PC-3 (cell line): Measurements from ENCODE around the gene SPPL2B. TPM values are rescaled to one million over a fixed set of nuclear protein-coding genes. Genes with fewer than 3 reads are reported as not detected.
"Not testable (repeated sequence)": the region's sequence is repeated elsewhere in the genome, so short reads cannot be mapped to it uniquely, and the experiment has no call there.

ENCODE experiments used
- ATAC-seq: fragments of 200-7000 bp; cut with Tn5 transposase; 2 replicates; pipeline ENCODE4 v1.9.1; 2020; ENCODE audit warnings: mild to moderate bottlenecking, moderate library complexity
- Bru-seq: library from RNA; stranded (reverse); fragments of 400-500 nt; gene quantifications from one replicate; lab custom pipeline; 2021; lab: Mats Ljungman, UMichigan
- BruChase-seq, 2 experiments: library from RNA; stranded (reverse); fragments of 400-500 nt; gene quantifications; one replicate each; lab custom pipeline; 2021; lab: Mats Ljungman, UMichigan
- BruUV-seq: library from RNA; stranded (reverse); fragments of 400-500 nt; replicated peaks from 2 replicates; lab custom pipeline; 2021; lab: Mats Ljungman, UMichigan
- CTCF ChIA-PET: fragments of 300-600 bp; sonication (Branson Sonifier 250); formaldehyde crosslinking; loops from one replicate; lab custom pipeline; 2022; ENCODE audit warnings: antibody characterized with exemption; lab: Charles Lee
- POLR2A ChIA-PET: fragments of 300-600 bp; sonication (Branson Sonifier 250); formaldehyde crosslinking; loops from one replicate; lab custom pipeline; 2022; ENCODE audit warnings: antibody characterized with exemption; ENCODE audit not compliant: unreplicated experiment; lab: Charles Lee
- DNase-seq: peaks from one replicate; pipeline ENCODE4 v3.0.0-alpha.2; 2015
- H2AFZ ChIP-seq: fragments of 300-600 bp; sonication (generic); 2 replicates; pipeline ENCODE4 v1.6.0; 2016; ENCODE audit warnings: antibody characterized with exemption, low read length
- H3F3A ChIP-seq: fragments of 300-600 bp; sonication (generic); one replicate; pipeline ENCODE4 v1.6.0; 2017; ENCODE audit warnings: antibody characterized with exemption, low read length, control low read depth, mild to moderate bottlenecking; ENCODE audit not compliant: unreplicated experiment
- H3K27ac ChIP-seq: fragments of 300-600 bp; sonication (generic); 2 replicates; pipeline ENCODE4 v1.5.1; 2016; ENCODE audit warnings: mild to moderate bottlenecking, low read length
- H3K27me3 ChIP-seq: fragments of 300-600 bp; sonication (generic); 2 replicates; pipeline ENCODE4 v1.6.1; 2016; ENCODE audit warnings: low read length, mixed read lengths
- H3K36me3 ChIP-seq: fragments of 300-600 bp; sonication (generic); 2 replicates; pipeline ENCODE4 v1.6.1; 2016; ENCODE audit warnings: low read depth, mixed run types, low read length, mixed read lengths
- H3K4me1 ChIP-seq: fragments of 300-600 bp; sonication (generic); 2 replicates; pipeline ENCODE4 v1.5.1; 2016; ENCODE audit warnings: low read length; ENCODE audit not compliant: insufficient read depth
- H3K4me2 ChIP-seq: fragments of 300-600 bp; sonication (generic); 2 replicates; pipeline ENCODE4 v1.6.0; 2016; ENCODE audit warnings: low read length
- H3K4me3 ChIP-seq: fragments of 300-600 bp; sonication (generic); 2 replicates; pipeline ENCODE4 v1.5.1; 2016; ENCODE audit warnings: mild to moderate bottlenecking, low read length, mixed read lengths
- H3K79me2 ChIP-seq: fragments of 300-600 bp; sonication (generic); 2 replicates; pipeline ENCODE4 v1.6.1; 2017; ENCODE audit warnings: low read length, mixed read lengths
- H3K9ac ChIP-seq: fragments of 300-600 bp; sonication (generic); 2 replicates; pipeline ENCODE4 v1.6.0; 2016; ENCODE audit warnings: mild to moderate bottlenecking, low read length
- H3K9me2 ChIP-seq: fragments of 300-600 bp; sonication (generic); replicated peaks from 2 replicates; pipeline ENCODE4 v1.6.1; 2016; ENCODE audit warnings: mixed run types, low read length, mixed read lengths
- H3K9me3 ChIP-seq: fragments of 300-600 bp; sonication (generic); 2 replicates; pipeline ENCODE4 v1.6.1; 2016; ENCODE audit warnings: low read length, mixed read lengths
- H4K20me1 ChIP-seq: fragments of 300-600 bp; sonication (generic); 2 replicates; pipeline ENCODE4 v1.6.1; 2016; ENCODE audit warnings: low read length, mixed read lengths
- EZH2 ChIP-seq: fragments of 300-600 bp; sonication (generic); IDR thresholded peaks from one replicate; pipeline ENCODE4 v1.6.1; 2017; ENCODE audit warnings: antibody characterized with exemption, mild to moderate bottlenecking, low read length; ENCODE audit not compliant: unreplicated experiment
- EZH2phosphoT487 ChIP-seq: fragments of 300-600 bp; sonication (generic); IDR thresholded peaks from 2 replicates; pipeline ENCODE4 v1.6.1; 2018; ENCODE audit warnings: mild to moderate bottlenecking, antibody characterized with exemption, low read length, borderline replicate concordance
- intact Hi-C: fragments of 100-400 bp; cut with micrococcal nuclease; formaldehyde crosslinking; loops from 2 replicates; pipeline ENCODE4 v1.9.0; 2023
- long read RNA-seq: library from polyadenylated mRNA; unstranded; transcript quantifications from one replicate; pipeline ENCODE4 v2.0.0, GENCODE V29; 2021; ENCODE audit not compliant: unreplicated experiment
- total RNA-seq: library from RNA; depleted of rRNA; stranded (reverse); fragments of >200 nt; gene quantifications from 2 replicates; pipeline ENCODE4 v1.2.3, GENCODE V29; 2014; rRNA removed
- TF ChIP-seq, protein P1 (sequence below): fragments of 300-600 bp; sonication (generic); conservative IDR thresholded peaks from 2 replicates; pipeline ENCODE4 v1.5.1; 2017; ENCODE audit warnings: antibody characterized with exemption, low read depth, mild to moderate bottlenecking, low read length

SPPL2B gene, protein sequence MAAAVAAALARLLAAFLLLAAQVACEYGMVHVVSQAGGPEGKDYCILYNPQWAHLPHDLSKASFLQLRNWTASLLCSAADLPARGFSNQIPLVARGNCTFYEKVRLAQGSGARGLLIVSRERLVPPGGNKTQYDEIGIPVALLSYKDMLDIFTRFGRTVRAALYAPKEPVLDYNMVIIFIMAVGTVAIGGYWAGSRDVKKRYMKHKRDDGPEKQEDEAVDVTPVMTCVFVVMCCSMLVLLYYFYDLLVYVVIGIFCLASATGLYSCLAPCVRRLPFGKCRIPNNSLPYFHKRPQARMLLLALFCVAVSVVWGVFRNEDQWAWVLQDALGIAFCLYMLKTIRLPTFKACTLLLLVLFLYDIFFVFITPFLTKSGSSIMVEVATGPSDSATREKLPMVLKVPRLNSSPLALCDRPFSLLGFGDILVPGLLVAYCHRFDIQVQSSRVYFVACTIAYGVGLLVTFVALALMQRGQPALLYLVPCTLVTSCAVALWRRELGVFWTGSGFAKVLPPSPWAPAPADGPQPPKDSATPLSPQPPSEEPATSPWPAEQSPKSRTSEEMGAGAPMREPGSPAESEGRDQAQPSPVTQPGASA
- total RNA-seq (28.6 and 32.2 TPM in 2 replicates), Bru-seq, nascent RNA (percentile 52 among the genes with signal in this experiment), BruChase-seq, experiment 1, labeled RNA remaining after a 6-hour chase (percentile 61 among the genes with signal in this experiment), BruChase-seq, experiment 2, labeled RNA remaining after a 2-hour chase (percentile 61 among the genes with signal in this experiment)
- long read RNA-seq, transcript SPPL2B-209 (15 exons, 3,456 nt) = major isoform, 10 of 76 reads
- long read RNA-seq, partial matches to known transcripts = 21 of 76 reads
- long read RNA-seq, other reads (novel, unspliced or antisense) = 42 of 76 reads

DNA sequence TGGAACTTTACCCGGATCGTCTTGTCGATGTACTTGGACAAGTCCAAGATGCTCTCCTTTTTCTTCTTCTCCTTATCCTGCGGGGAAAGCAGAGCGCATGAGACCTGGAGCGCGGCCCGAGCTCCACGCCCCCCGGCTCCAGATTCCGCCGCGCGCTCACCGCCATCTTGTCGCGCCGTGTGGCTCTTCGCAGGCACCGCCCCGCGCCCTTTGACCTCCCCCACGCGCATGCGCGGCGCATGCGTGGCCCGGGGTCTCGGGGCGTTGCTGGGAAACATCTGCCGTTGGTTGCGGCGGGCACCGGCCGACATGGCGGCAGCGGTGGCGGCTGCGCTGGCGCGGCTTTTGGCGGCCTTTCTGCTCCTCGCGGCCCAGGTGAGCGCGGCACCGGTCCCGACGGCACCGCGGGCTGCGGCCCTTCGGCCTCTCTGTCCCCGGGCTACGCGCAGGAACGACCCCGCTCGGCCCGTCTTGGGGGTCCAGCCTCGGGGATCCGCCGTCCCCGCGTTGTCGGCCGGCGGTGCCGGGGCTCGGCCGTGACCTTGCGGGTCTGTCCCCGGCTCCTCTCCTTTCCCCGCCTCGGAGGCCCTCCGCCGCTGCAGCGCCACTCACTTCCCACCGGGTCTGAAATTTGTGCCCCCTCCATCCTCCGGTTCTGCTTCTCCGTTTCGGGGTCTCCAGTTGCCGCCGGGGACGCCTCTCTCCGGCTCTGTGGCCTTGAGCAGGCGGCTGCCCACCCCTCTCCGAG is at the start of gene SPPL2B, which contains the start of gene LSM7:
SPPL2B (plus strand) TSS at position 284 of the 748 bp plus-strand sequence; CDS start at position 310, 26 bp downstream.
LSM7 (minus strand) TSS at position 186 of the 748 bp plus-strand sequence; CDS start at position 166, 20 bp downstream.
- H3K4me3 ChIP-seq = peak within 1 kb of the TSS; percentile 98
- no TSS peak for BruUV-seq
- H3K27ac ChIP-seq = peak within 1 kb of the TSS; percentile 73
- peak; percentile 79 for ATAC-seq
- H3K79me2 ChIP-seq = peaks cover 70% of the 10 kb centered on the region
- intact Hi-C loops = no loop called here
- peak within 1 kb of the TSS; percentile 97 for H3K4me2 ChIP-seq
- no peaks in the 10 kb centered on the region for H3K9me3 ChIP-seq
- DNase-seq = peak; percentile 85
- H3K36me3 ChIP-seq = no peaks in the 10 kb centered on the region; the same call in 1 of the 2 replicates
- no peaks in the 10 kb centered on the region for H3K9me2 ChIP-seq
- H2AFZ ChIP-seq = peak within 1 kb of the TSS; percentile 68; the same call in 1 of the 2 replicates
- no peaks in the 10 kb centered on the region for H4K20me1 ChIP-seq
- peak within 1 kb of the TSS; percentile 99 for H3K9ac ChIP-seq
- POLR2A ChIA-PET = interaction anchor here (0.5 to 0.8 kb wide), 2 partner anchors 70 to 160 kb away, joined by 3 read pairs; no protein-coding TSS in a partner anchor
- H3K27me3 ChIP-seq = no peaks in the 10 kb centered on the region
- TF ChIP-seq EZH2phosphoT487 (no peak), EZH2 (no peak)
- TF ChIP-seq, protein P1, sequence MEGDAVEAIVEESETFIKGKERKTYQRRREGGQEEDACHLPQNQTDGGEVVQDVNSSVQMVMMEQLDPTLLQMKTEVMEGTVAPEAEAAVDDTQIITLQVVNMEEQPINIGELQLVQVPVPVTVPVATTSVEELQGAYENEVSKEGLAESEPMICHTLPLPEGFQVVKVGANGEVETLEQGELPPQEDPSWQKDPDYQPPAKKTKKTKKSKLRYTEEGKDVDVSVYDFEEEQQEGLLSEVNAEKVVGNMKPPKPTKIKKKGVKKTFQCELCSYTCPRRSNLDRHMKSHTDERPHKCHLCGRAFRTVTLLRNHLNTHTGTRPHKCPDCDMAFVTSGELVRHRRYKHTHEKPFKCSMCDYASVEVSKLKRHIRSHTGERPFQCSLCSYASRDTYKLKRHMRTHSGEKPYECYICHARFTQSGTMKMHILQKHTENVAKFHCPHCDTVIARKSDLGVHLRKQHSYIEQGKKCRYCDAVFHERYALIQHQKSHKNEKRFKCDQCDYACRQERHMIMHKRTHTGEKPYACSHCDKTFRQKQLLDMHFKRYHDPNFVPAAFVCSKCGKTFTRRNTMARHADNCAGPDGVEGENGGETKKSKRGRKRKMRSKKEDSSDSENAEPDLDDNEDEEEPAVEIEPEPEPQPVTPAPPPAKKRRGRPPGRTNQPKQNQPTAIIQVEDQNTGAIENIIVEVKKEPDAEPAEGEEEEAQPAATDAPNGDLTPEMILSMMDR = no peak
- CTCF ChIA-PET = interaction anchor here (0.6 kb wide), 1 partner anchor 205 kb away, joined by 3 read pairs; no protein-coding TSS in a partner anchor
- peaks cover 11% of the 10 kb centered on the region for H3K4me1 ChIP-seq
- no peaks in the 10 kb centered on the region for H3F3A ChIP-seq

DNA sequence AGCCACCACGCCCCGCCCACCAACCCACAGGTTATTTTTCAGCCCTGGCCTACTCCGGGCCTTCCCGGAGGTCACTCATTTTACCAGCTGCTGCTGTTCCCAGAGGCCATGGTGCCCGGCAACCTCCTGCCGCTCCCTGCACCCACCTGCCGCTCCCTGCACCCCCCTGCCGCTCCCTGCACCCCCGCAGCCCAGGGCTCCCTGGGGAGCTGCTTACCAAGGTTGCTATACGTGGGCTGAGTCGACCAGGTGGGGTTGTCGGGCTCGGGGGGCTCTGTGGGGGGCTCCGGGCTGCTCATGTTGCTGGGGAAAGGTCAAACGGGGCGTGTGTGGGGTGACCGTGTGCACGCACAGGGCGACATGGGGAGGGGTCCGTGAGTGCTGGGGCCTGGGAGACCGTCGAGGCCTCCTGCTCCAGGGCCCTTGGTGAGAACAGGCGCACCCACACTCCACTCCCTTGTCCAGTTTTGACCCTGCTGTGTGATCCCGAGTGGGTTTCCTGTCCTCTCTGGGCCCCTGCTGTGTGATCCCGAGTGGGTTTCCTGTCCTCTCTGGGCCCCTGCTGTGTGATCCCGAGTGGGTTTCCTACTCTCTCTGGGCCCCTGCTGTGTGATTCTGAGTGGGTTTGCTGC is 47.7 kb upstream of the SPPL2B start:
- no peak overlapping the region for H3K4me3 ChIP-seq
- no peaks in the 10 kb centered on the region for H3K36me3 ChIP-seq
- H4K20me1 ChIP-seq = no peaks in the 10 kb centered on the region
- no peaks in the 10 kb centered on the region for H3K9me3 ChIP-seq
- ChIA-PET POLR2A (no interaction called here), CTCF (no interaction called here)
- TF ChIP-seq EZH2phosphoT487 (no peak), EZH2 (no peak)
- TF ChIP-seq, protein P1 = no peak
- no peak overlapping the region for H3K27ac ChIP-seq
- H3K27me3 ChIP-seq = no peaks in the 10 kb centered on the region
- no peak overlapping the region for H3K9ac ChIP-seq
- H2AFZ ChIP-seq = no peak overlapping the region
- H3K9me2 ChIP-seq = no peaks in the 10 kb centered on the region
- H3F3A ChIP-seq = no peaks in the 10 kb centered on the region
- no TSS peak for BruUV-seq
- intact Hi-C loops = no loop called here
- ATAC-seq = no peak
- no peak for DNase-seq
- H3K4me1 ChIP-seq = no peaks in the 10 kb centered on the region
- H3K79me2 ChIP-seq = no peaks in the 10 kb centered on the region
- no peak overlapping the region for H3K4me2 ChIP-seq

DNA sequence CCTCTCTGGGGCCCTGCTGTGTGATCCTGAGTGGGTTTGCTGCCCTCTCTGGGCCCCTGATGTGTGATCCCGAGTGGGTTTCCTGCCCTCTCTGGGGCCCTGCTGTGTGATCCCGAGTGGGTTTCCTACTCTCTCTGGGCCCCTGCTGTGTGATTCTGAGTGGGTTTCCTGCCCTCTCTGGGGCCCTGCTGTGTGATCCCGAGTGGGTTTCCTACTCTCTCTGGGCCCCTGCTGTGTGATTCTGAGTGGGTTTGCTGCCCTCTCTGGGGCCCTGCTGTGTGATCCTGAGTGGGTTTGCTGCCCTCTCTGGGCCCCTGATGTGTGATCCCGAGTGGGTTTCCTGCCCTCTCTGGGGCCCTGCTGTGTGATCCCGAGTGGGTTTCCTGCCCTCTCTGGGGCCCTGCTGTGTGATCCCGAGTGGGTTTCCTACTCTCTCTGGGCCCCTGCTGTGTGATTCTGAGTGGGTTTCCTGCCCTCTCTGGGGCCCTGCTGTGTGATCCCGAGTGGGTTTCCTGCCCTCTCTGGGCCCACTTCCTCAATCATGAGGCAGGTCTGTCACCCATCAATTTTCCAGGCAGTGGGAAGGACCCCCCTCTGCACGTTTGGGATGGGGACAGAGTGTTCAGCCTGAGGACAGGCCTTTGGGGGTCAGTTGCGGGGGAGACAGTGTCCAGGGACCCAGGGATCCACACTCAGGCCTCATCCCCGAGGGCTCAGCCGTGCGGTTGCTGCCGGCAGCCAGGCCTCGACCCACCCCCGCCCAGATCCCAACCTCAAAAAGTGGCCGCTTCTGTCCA is 47.0 kb upstream of the SPPL2B start:
- H3K4me2 ChIP-seq, H3K79me2 ChIP-seq, H4K20me1 ChIP-seq, H3K4me1 ChIP-seq, intact Hi-C loops, BruUV-seq, H3K9ac ChIP-seq, DNase-seq, POLR2A ChIA-PET, H3F3A ChIP-seq, H2AFZ ChIP-seq, H3K4me3 ChIP-seq, H3K27me3 ChIP-seq, H3K9me3 ChIP-seq, ATAC-seq, CTCF ChIA-PET, H3K36me3 ChIP-seq, H3K27ac ChIP-seq, H3K9me2 ChIP-seq: not testable (repeated sequence)
